ENCODE data around the gene MRFAP1. TPM values are rescaled to one million over a fixed set of nuclear protein-coding genes. Genes with fewer than 3 reads are reported as not detected.
"Not testable (repeated sequence)": the region's sequence is repeated elsewhere in the genome, so short reads cannot be mapped to it uniquely, and the experiment has no call there.

Gene MRFAP1
- total RNA-seq, 2 experiments from 2014 or later = 172 to 181 TPM

DNA sequence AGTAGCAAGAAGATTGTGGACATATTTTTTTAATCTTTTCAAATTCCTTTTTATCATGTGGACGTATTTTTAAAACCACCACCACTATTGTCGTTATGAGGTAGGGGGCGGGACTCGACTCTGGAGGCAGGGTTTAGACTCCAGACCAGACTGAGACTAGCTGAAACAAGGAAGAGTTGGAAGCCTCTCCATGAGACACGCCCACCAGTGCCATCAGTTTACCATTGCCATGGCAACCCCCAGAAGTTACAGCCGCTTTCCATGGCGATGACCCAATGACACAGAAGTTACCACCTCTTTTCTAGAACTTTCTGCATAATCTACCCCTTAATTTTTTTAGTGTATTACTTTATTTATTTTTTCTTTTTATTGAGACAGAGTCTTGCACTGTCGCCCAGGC lies 8.7 kb downstream of the MRFAP1 start:
- ChIA-PET CTCF (no interaction called here), POLR2A (no interaction called here)
- Histone ChIP-seq H3K36me3 (ENCODE audit: insufficient read depth, low read length) (no peaks in the 10 kb centered on the region), H3K4me1 (ENCODE audit: insufficient read depth, low read length) (no peaks in the 10 kb centered on the region), H3K27ac (ENCODE audit: low read depth in 1 of 2, low read length in 2 of 2) (no peak overlapping the region), H3K9me3 (ENCODE audit: control insufficient read depth in 1 of 2, insufficient read depth in 1 of 2, low read length in 2 of 2) (no peaks in the 10 kb centered on the region), H3K27me3 (ENCODE audit: control insufficient read depth in 1 of 2, insufficient read depth in 2 of 2, low read length in 2 of 2) (no peaks in the 10 kb centered on the region), H3K4me3 (ENCODE audit: low read length) (no peak overlapping the region)
- Mint-ChIP-seq H3K4me3 (no peak overlapping the region), H3K27me3 (no peaks in the 10 kb centered on the region), H3K4me1 (ENCODE audit: low read depth) (no peaks in the 10 kb centered on the region), H3K9me3 (no peaks in the 10 kb centered on the region), H3K36me3 (ENCODE audit: low read depth) (peaks cover 3% of the 10 kb centered on the region), H3K27ac (no peak overlapping the region)
- DNase-seq (no peak), ATAC-seq (ENCODE audit: poor library complexity) (no peak)
- TF ChIP-seq, protein P1, sequence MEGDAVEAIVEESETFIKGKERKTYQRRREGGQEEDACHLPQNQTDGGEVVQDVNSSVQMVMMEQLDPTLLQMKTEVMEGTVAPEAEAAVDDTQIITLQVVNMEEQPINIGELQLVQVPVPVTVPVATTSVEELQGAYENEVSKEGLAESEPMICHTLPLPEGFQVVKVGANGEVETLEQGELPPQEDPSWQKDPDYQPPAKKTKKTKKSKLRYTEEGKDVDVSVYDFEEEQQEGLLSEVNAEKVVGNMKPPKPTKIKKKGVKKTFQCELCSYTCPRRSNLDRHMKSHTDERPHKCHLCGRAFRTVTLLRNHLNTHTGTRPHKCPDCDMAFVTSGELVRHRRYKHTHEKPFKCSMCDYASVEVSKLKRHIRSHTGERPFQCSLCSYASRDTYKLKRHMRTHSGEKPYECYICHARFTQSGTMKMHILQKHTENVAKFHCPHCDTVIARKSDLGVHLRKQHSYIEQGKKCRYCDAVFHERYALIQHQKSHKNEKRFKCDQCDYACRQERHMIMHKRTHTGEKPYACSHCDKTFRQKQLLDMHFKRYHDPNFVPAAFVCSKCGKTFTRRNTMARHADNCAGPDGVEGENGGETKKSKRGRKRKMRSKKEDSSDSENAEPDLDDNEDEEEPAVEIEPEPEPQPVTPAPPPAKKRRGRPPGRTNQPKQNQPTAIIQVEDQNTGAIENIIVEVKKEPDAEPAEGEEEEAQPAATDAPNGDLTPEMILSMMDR (IDR thresholded peaks at IDR 0.05) = no peak
- intact Hi-C loops (cut with DNase I, micrococcal nuclease) = loop anchor here (10.0 kb wide), 2 partner anchors 74 to 384 kb away; partner anchors contain the start of genes MAN2B2 (in 1 of the 2) and WFS1 (in 1 of the 2)

DNA sequence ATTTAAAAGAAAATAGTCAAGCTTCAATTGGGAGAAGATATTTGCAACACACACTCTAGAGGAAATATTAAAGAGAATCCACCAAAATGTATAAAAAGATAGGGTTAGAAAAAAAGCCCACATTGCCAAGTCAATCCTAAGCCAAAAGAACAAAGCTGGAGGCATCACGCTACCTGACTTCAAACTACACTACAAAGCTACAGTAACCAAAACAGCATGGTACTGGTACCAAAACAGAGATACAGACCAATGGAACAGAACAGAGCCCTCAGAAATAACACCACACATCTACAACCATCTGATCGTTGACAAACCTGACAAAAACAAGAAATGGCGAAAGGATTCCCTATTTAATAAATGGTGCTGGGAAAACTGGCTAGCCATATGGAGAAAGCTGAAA lies 13.7 kb downstream of the MRFAP1 start:
- DNase-seq; H3K27ac ChIP-seq (ENCODE audit: low read depth in 1 of 2, low read length in 2 of 2); H3K9me3 ChIP-seq (ENCODE audit: control insufficient read depth in 1 of 2, insufficient read depth in 1 of 2, low read length in 2 of 2); H3K36me3 Mint-ChIP-seq (ENCODE audit: low read depth); H3K36me3 ChIP-seq (ENCODE audit: insufficient read depth, low read length); H3K27me3 ChIP-seq (ENCODE audit: control insufficient read depth in 1 of 2, insufficient read depth in 2 of 2, low read length in 2 of 2); ATAC-seq (ENCODE audit: poor library complexity); H3K4me3 ChIP-seq (ENCODE audit: low read length); CTCF ChIA-PET; H3K27me3 Mint-ChIP-seq; H3K4me3 Mint-ChIP-seq; H3K9me3 Mint-ChIP-seq; H3K27ac Mint-ChIP-seq; intact Hi-C loops (cut with DNase I, micrococcal nuclease); H3K4me1 Mint-ChIP-seq (ENCODE audit: low read depth): not testable (repeated sequence)
- peaks cover 12% of the 10 kb centered on the region for H3K4me1 ChIP-seq (ENCODE audit: insufficient read depth, low read length)
- POLR2A ChIA-PET = interaction anchor here (0.6 to 1.7 kb wide), 3 partner anchors 9 to 21 kb away, joined by 3 to 9 read pairs (median 5); partner anchors contain the start of gene MRFAP1

DNA sequence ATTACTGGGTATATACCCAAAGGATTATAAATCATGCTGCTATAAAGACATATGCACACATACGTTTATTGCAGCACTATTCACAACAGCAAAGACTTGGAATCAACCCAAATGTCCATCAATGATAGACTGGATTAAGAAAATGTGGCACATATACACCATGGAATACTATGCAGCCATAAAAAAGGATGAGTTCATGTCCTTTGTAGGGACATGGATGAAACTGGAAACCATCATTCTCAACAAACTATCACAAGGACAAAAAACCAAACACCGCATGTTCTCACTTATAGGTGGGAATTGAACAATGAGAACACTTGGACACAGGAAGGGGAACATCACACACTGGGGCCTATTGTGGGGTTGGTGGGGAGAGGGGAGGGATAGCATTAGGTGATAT lies 14.8 kb downstream of the MRFAP1 start:
- H3K27ac Mint-ChIP-seq = not testable (repeated sequence)

DNA sequence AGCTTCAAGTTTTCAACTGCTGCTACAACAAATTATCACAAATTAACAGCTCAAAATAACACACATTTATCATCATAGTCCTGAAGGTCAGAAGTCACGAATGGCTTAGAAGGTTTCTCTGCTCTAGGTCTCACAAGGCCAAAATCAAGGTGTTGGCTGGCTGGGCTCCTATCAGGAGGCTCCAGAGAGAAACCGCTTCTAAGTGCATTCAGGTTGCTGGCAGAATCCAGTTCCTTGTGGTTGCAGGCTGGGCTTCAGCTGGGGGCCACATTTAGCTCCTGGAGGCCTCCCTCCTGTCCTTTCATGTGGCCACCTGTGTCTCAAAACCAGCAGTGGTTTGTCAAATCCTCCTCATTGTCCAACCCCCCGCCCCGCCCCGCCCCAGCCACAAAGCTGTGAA lies 15.4 kb downstream of the MRFAP1 start:
- POLR2A ChIA-PET = interaction anchor here (4.9 kb wide), 1 partner anchor 14 kb away, joined by 56 read pairs; the partner anchor contains the start of gene MRFAP1
- Histone ChIP-seq H3K27ac (ENCODE audit: low read depth in 1 of 2, low read length in 2 of 2) (no peak overlapping the region), H3K9me3 (ENCODE audit: control insufficient read depth in 1 of 2, insufficient read depth in 1 of 2, low read length in 2 of 2) (peaks cover 0 to 5% of the 10 kb centered on the region in 2 experiments), H3K36me3 (ENCODE audit: insufficient read depth, low read length) (no peaks in the 10 kb centered on the region), H3K27me3 (ENCODE audit: control insufficient read depth in 1 of 2, insufficient read depth in 2 of 2, low read length in 2 of 2) (peaks cover 0 to 4% of the 10 kb centered on the region in 2 experiments), H3K4me3 (ENCODE audit: low read length) (no peak overlapping the region), H3K4me1 (ENCODE audit: insufficient read depth, low read length) (peaks cover 18% of the 10 kb centered on the region)
- CTCF ChIA-PET = no interaction called here
- Mint-ChIP-seq H3K27ac (no peak overlapping the region), H3K9me3 (no peaks in the 10 kb centered on the region), H3K27me3 (peaks cover 6% of the 10 kb centered on the region), H3K4me3 (no peak overlapping the region), H3K4me1 (ENCODE audit: low read depth) (no peaks in the 10 kb centered on the region), H3K36me3 (ENCODE audit: low read depth) (no peaks in the 10 kb centered on the region)
- TF ChIP-seq, protein P1 (IDR thresholded peaks at IDR 0.05) = no peak
- intact Hi-C loops (cut with DNase I, micrococcal nuclease) = no loop called here
- DNase-seq (no peak), ATAC-seq (ENCODE audit: poor library complexity) (no peak)

More for the DNA sequence above, 14.8 kb downstream of the MRFAP1 start:
- POLR2A ChIA-PET = interaction anchor here (4.9 kb wide), 1 partner anchor 14 kb away, joined by 56 read pairs; the partner anchor contains the start of gene MRFAP1
- H3K4me1 Mint-ChIP-seq (ENCODE audit: low read depth); ATAC-seq (ENCODE audit: poor library complexity); H3K36me3 Mint-ChIP-seq (ENCODE audit: low read depth); H3K27ac ChIP-seq (ENCODE audit: low read depth in 1 of 2, low read length in 2 of 2); H3K27me3 ChIP-seq (ENCODE audit: control insufficient read depth in 1 of 2, insufficient read depth in 2 of 2, low read length in 2 of 2); H3K9me3 Mint-ChIP-seq; CTCF ChIA-PET; H3K4me3 ChIP-seq (ENCODE audit: low read length); H3K4me3 Mint-ChIP-seq; H3K27me3 Mint-ChIP-seq; H3K36me3 ChIP-seq (ENCODE audit: insufficient read depth, low read length); DNase-seq; H3K9me3 ChIP-seq (ENCODE audit: control insufficient read depth in 1 of 2, insufficient read depth in 1 of 2, low read length in 2 of 2); intact Hi-C loops (cut with DNase I, micrococcal nuclease): not testable (repeated sequence)
- H3K4me1 ChIP-seq (ENCODE audit: insufficient read depth, low read length) = peaks cover 18% of the 10 kb centered on the region

Measured in CD4-positive, alpha-beta T cell (primary cell).